ENCODE data around the gene PCNT.

PCNT gene

DNA sequence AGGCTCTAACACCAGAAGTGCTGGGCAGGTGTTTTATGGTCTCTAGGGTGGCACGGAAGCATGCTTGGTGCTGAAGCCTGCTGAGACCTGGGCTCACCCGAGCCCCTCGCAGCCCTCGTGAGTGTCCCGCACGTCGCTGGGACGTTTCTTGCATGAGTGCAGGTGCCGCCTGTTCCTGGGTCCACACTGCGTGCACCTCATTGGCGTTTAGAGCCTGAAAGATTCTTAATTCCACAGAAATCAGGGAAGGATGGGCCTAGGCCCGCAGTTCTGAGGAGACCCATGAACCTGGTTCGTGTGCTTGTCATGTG, 91.0 kb downstream of the PCNT start (continued):
- TF ChIP-seq, protein P1, sequence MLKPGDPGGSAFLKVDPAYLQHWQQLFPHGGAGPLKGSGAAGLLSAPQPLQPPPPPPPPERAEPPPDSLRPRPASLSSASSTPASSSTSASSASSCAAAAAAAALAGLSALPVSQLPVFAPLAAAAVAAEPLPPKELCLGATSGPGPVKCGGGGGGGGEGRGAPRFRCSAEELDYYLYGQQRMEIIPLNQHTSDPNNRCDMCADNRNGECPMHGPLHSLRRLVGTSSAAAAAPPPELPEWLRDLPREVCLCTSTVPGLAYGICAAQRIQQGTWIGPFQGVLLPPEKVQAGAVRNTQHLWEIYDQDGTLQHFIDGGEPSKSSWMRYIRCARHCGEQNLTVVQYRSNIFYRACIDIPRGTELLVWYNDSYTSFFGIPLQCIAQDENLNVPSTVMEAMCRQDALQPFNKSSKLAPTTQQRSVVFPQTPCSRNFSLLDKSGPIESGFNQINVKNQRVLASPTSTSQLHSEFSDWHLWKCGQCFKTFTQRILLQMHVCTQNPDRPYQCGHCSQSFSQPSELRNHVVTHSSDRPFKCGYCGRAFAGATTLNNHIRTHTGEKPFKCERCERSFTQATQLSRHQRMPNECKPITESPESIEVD (tag by site-specific recombination; IDR thresholded peaks at IDR 0.05), result no peak
- no peak for TF ChIP-seq ZFP3 (tag by site-specific recombination; IDR thresholded peaks at IDR 0.05; ENCODE audit: low read depth)
- no peak for TF ChIP-seq KLF9 (tag by site-specific recombination; IDR thresholded peaks at IDR 0.05; ENCODE audit: low read depth)
- no peak for TF ChIP-seq ZNF707 (tag by site-specific recombination; IDR thresholded peaks at IDR 0.05)
- no peak for TF ChIP-seq YY1 (tag by site-specific recombination; IDR thresholded peaks at IDR 0.05)
- TF ChIP-seq ZNF777 (tag by site-specific recombination; IDR thresholded peaks at IDR 0.05; ENCODE audit: borderline replicate concordance), result no peak
- TF ChIP-seq ZNF48 (tag by site-specific recombination; IDR thresholded peaks at IDR 0.05), result no peak
- no peak for TF ChIP-seq ZNF184 (tag by site-specific recombination; IDR thresholded peaks at IDR 0.05)
- no peak for TF ChIP-seq ZNF629 (tag by site-specific recombination; IDR thresholded peaks at IDR 0.05)
- TF ChIP-seq SCRT1 (tag by site-specific recombination; IDR thresholded peaks at IDR 0.05; ENCODE audit: borderline replicate concordance), result no peak
- TF ChIP-seq ZNF776 (tag by site-specific recombination; IDR thresholded peaks at IDR 0.05; ENCODE audit: borderline replicate concordance), result no peak

- ChIA-PET POLR2A (no interaction called here), CTCF (no interaction called here)
- no peak overlapping the region for H3K27ac ChIP-seq (ENCODE audit: extremely low read depth, low read depth, low read length)
- H3K36me3 ChIP-seq (ENCODE audit: control insufficient read depth in 2 of 2, insufficient read depth in 1 of 2, low read length in 2 of 2), result peaks cover 17 to 89% of the 10 kb centered on the region in 2 experiments
- H3K4me3 ChIP-seq (ENCODE audit: low read depth, low read length), result no peak overlapping the region
- H3K9me3 ChIP-seq (ENCODE audit: control insufficient read depth, insufficient read depth, low read depth, low read length), result no peaks in the 10 kb centered on the region
- TF ChIP-seq ZNF792 (tag by site-specific recombination; IDR thresholded peaks at IDR 0.05) (no peak), ZNF114 (tag by site-specific recombination; IDR thresholded peaks at IDR 0.05) (no peak), ZNF785 (tag by site-specific recombination; IDR thresholded peaks at IDR 0.05) (no peak), ZNF10 (tag by site-specific recombination; IDR thresholded peaks at IDR 0.05) (no peak), KLF17 (tag by site-specific recombination; IDR thresholded peaks at IDR 0.05) (no peak), ZNF561 (tag by site-specific recombination; IDR thresholded peaks at IDR 0.05; ENCODE audit: borderline replicate concordance) (no peak), ZSCAN30 (tag by site-specific recombination; IDR thresholded peaks at IDR 0.05) (no peak), HOXA7 (CRISPR knock-in tag; IDR thresholded peaks at IDR 0.05; ENCODE audit: borderline replicate concordance) (no peak), WT1 (tag by site-specific recombination; IDR thresholded peaks at IDR 0.05) (no peak), ZNF48 (tag by site-specific recombination; IDR thresholded peaks at IDR 0.05) (no peak), ZNF221 (tag by site-specific recombination; IDR thresholded peaks at IDR 0.05; ENCODE audit: borderline replicate concordance) (no peak), ZNF266 (tag by site-specific recombination; IDR thresholded peaks at IDR 0.05; ENCODE audit: low read depth) (no peak), ZNF623 (tag by site-specific recombination; IDR thresholded peaks at IDR 0.05) (no peak), MEIS1 (CRISPR knock-in tag; IDR thresholded peaks at IDR 0.05; ENCODE audit: borderline replicate concordance) (no peak), EGR2 (tag by site-specific recombination; IDR thresholded peaks at IDR 0.05; ENCODE audit: low read depth) (no peak)
- TF ChIP-seq, protein P2, sequence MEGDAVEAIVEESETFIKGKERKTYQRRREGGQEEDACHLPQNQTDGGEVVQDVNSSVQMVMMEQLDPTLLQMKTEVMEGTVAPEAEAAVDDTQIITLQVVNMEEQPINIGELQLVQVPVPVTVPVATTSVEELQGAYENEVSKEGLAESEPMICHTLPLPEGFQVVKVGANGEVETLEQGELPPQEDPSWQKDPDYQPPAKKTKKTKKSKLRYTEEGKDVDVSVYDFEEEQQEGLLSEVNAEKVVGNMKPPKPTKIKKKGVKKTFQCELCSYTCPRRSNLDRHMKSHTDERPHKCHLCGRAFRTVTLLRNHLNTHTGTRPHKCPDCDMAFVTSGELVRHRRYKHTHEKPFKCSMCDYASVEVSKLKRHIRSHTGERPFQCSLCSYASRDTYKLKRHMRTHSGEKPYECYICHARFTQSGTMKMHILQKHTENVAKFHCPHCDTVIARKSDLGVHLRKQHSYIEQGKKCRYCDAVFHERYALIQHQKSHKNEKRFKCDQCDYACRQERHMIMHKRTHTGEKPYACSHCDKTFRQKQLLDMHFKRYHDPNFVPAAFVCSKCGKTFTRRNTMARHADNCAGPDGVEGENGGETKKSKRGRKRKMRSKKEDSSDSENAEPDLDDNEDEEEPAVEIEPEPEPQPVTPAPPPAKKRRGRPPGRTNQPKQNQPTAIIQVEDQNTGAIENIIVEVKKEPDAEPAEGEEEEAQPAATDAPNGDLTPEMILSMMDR (tag by site-specific recombination; IDR thresholded peaks at IDR 0.05), result no peak
- TF ChIP-seq, protein P3, sequence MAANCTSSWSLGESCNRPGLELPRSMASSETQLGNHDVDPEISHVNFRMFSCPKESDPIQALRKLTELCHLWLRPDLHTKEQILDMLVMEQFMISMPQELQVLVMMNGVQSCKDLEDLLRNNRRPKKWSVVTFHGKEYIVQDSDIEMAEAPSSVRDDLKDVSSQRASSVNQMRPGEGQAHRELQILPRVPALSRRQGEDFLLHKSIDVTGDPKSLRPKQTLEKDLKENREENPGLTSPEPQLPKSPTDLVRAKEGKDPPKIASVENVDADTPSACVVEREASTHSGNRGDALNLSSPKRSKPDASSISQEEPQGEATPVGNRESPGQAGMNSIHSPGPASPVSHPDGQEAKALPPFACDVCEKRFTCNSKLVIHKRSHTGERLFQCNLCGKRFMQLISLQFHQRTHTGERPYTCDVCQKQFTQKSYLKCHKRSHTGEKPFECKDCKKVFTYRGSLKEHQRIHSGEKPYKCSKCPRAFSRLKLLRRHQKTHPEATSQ (tag by site-specific recombination; IDR thresholded peaks at IDR 0.05), result no peak
- TF ChIP-seq, protein P4, sequence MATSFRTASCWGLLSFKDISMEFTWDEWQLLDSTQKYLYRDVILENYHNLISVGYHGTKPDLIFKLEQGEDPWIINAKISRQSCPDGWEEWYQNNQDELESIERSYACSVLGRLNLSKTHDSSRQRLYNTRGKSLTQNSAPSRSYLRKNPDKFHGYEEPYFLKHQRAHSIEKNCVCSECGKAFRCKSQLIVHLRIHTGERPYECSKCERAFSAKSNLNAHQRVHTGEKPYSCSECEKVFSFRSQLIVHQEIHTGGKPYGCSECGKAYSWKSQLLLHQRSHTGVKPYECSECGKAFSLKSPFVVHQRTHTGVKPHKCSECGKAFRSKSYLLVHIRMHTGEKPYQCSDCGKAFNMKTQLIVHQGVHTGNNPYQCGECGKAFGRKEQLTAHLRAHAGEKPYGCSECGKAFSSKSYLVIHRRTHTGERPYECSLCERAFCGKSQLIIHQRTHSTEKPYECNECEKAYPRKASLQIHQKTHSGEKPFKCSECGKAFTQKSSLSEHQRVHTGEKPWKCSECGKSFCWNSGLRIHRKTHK (tag by site-specific recombination; IDR thresholded peaks at IDR 0.05), result no peak
- TF ChIP-seq, protein P5, sequence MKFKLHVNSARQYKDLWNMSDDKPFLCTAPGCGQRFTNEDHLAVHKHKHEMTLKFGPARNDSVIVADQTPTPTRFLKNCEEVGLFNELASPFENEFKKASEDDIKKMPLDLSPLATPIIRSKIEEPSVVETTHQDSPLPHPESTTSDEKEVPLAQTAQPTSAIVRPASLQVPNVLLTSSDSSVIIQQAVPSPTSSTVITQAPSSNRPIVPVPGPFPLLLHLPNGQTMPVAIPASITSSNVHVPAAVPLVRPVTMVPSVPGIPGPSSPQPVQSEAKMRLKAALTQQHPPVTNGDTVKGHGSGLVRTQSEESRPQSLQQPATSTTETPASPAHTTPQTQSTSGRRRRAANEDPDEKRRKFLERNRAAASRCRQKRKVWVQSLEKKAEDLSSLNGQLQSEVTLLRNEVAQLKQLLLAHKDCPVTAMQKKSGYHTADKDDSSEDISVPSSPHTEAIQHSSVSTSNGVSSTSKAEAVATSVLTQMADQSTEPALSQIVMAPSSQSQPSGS (tag by site-specific recombination; IDR thresholded peaks at IDR 0.05; ENCODE audit: low read depth), result no peak
- H3K4me1 ChIP-seq (ENCODE audit: control insufficient read depth, insufficient read depth, low read length), result no peaks in the 10 kb centered on the region
Observed at GRCh38 chr21:46416551-46416950, 92.6 kb downstream of the PCNT start.

Measured in HEK293 (cell line).